ENCODE data around the gene BRINP1.

DNA sequence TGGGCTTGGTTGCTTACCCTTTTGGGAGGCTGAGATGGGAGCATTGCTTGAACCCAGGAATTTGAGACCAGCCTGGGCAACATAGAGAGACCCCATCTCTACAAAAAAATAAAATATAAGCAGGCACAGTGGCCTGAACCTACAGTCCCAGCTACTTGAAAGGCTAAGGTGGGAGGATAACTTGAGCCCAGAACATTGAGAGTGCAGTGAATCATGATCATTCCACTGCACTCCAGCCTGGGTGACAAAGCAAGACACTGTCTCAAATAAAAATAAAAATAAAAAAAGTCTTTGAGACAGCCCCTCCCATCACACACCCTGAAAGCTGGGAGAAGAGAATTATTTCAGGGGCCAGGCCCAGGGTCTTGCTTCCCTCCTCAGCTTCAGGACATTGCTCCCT lies 251.8 kb downstream of the BRINP1 start:
- TF ChIP-seq EGR1 (IDR thresholded peaks at IDR 0.05; ENCODE audit: borderline replicate concordance, low read depth, low read length) = no peak
- TF ChIP-seq KDM5A (IDR thresholded peaks at IDR 0.05; ENCODE audit: low read length) = no peak
- no peak for TF ChIP-seq EP300 (IDR thresholded peaks at IDR 0.05; ENCODE audit: borderline replicate concordance in 1 of 2, low read depth in 2 of 2, low read length in 2 of 2)
- TF ChIP-seq RAD21 (IDR thresholded peaks at IDR 0.05 in 1 of 2, conservative IDR thresholded peaks at IDR 0.05 in 1 of 2; ENCODE audit: low read depth in 2 of 2, low read length in 2 of 2) = no peak
- no peak for TF ChIP-seq GABPA (IDR thresholded peaks at IDR 0.05; ENCODE audit: borderline replicate concordance, insufficient read depth, low read length)
- TF ChIP-seq, protein P1, sequence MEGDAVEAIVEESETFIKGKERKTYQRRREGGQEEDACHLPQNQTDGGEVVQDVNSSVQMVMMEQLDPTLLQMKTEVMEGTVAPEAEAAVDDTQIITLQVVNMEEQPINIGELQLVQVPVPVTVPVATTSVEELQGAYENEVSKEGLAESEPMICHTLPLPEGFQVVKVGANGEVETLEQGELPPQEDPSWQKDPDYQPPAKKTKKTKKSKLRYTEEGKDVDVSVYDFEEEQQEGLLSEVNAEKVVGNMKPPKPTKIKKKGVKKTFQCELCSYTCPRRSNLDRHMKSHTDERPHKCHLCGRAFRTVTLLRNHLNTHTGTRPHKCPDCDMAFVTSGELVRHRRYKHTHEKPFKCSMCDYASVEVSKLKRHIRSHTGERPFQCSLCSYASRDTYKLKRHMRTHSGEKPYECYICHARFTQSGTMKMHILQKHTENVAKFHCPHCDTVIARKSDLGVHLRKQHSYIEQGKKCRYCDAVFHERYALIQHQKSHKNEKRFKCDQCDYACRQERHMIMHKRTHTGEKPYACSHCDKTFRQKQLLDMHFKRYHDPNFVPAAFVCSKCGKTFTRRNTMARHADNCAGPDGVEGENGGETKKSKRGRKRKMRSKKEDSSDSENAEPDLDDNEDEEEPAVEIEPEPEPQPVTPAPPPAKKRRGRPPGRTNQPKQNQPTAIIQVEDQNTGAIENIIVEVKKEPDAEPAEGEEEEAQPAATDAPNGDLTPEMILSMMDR (IDR thresholded peaks at IDR 0.05; ENCODE audit: control extremely low read depth in 1 of 3, insufficient read depth in 1 of 3, low read depth in 1 of 3, low read length in 3 of 3) = no peak
- no peak for TF ChIP-seq SIX5 (IDR thresholded peaks at IDR 0.05; ENCODE audit: low read depth, low read length)
